GM23338 (cell line): ENCODE data around the gene PPFIBP1.

ENCODE experiments used
- EZH2 ChIP-seq: fragments of 200-600 bp; sonication (generic); IDR thresholded peaks from one replicate; pipeline ENCODE4 v1.8.0; 2017; ENCODE audit warnings: antibody characterized with exemption, mild to moderate bottlenecking, low read depth; ENCODE audit not compliant: unreplicated experiment
- EZH2phosphoT487 ChIP-seq: fragments of 200-600 bp; sonication (generic); IDR thresholded peaks from one replicate; pipeline ENCODE4 v1.8.1; 2018; ENCODE audit warnings: antibody characterized with exemption; ENCODE audit not compliant: unreplicated experiment
- POLR2AphosphoS5 ChIP-seq: IDR thresholded peaks from 2 replicates; pipeline ENCODE4 v1.6.1; 2016; ENCODE audit warnings: antibody characterized with exemption, low read depth
- STAT1 ChIP-seq: IDR thresholded peaks from one replicate; pipeline ENCODE4 v1.6.1; 2016; ENCODE audit warnings: antibody characterized with exemption; ENCODE audit not compliant: unreplicated experiment
- TF ChIP-seq, protein P1 (sequence below), 2 experiments: fragments of 200-600 bp in 1 of 2; sonication (generic) in 1 of 2; conservative IDR thresholded peaks; 2 replicates each; pipeline versions ENCODE4 v1.5.1 to v1.6.1; 2016 to 2017; ENCODE audit warnings: antibody characterized with exemption in 2 of 2, low read depth in 2 of 2, mild to moderate bottlenecking in 2 of 2, moderate library complexity in 1 of 2
- TF ChIP-seq, protein P2 (sequence below): fragments of 250-450 bp; sonication (Bioruptor Pico); IDR thresholded peaks from 2 replicates; pipeline ENCODE4 v1.5.0; 2020; ENCODE audit warnings: mild to moderate bottlenecking, moderate library complexity

DNA sequence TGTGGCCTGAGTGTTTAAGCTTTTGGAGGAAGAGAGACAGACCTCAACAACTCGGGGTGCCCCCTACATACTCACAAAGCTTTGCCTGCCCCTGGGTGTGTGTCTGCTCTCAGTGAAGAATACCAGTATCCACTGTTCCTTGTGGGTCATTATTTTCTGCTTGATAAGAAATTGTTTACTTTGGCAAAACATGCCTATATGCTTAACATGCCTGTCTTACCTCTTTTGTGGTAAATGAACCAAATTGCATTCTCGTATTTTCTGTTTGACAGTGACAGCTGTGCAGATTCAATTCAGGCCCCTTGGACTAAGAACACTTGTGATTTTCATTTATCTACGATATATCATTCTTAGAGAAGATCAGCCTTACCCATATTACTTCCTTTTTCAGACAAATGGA, 121.7 kb downstream of the PPFIBP1 start:
- TF ChIP-seq EZH2phosphoT487: no peak
- TF ChIP-seq, protein P1, sequence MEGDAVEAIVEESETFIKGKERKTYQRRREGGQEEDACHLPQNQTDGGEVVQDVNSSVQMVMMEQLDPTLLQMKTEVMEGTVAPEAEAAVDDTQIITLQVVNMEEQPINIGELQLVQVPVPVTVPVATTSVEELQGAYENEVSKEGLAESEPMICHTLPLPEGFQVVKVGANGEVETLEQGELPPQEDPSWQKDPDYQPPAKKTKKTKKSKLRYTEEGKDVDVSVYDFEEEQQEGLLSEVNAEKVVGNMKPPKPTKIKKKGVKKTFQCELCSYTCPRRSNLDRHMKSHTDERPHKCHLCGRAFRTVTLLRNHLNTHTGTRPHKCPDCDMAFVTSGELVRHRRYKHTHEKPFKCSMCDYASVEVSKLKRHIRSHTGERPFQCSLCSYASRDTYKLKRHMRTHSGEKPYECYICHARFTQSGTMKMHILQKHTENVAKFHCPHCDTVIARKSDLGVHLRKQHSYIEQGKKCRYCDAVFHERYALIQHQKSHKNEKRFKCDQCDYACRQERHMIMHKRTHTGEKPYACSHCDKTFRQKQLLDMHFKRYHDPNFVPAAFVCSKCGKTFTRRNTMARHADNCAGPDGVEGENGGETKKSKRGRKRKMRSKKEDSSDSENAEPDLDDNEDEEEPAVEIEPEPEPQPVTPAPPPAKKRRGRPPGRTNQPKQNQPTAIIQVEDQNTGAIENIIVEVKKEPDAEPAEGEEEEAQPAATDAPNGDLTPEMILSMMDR (conservative IDR thresholded peaks at IDR 0.05; ENCODE audit: low read depth in 2 of 2): no peak
- TF ChIP-seq STAT1: no peak
- no peak for TF ChIP-seq POLR2AphosphoS5
- TF ChIP-seq, protein P2, sequence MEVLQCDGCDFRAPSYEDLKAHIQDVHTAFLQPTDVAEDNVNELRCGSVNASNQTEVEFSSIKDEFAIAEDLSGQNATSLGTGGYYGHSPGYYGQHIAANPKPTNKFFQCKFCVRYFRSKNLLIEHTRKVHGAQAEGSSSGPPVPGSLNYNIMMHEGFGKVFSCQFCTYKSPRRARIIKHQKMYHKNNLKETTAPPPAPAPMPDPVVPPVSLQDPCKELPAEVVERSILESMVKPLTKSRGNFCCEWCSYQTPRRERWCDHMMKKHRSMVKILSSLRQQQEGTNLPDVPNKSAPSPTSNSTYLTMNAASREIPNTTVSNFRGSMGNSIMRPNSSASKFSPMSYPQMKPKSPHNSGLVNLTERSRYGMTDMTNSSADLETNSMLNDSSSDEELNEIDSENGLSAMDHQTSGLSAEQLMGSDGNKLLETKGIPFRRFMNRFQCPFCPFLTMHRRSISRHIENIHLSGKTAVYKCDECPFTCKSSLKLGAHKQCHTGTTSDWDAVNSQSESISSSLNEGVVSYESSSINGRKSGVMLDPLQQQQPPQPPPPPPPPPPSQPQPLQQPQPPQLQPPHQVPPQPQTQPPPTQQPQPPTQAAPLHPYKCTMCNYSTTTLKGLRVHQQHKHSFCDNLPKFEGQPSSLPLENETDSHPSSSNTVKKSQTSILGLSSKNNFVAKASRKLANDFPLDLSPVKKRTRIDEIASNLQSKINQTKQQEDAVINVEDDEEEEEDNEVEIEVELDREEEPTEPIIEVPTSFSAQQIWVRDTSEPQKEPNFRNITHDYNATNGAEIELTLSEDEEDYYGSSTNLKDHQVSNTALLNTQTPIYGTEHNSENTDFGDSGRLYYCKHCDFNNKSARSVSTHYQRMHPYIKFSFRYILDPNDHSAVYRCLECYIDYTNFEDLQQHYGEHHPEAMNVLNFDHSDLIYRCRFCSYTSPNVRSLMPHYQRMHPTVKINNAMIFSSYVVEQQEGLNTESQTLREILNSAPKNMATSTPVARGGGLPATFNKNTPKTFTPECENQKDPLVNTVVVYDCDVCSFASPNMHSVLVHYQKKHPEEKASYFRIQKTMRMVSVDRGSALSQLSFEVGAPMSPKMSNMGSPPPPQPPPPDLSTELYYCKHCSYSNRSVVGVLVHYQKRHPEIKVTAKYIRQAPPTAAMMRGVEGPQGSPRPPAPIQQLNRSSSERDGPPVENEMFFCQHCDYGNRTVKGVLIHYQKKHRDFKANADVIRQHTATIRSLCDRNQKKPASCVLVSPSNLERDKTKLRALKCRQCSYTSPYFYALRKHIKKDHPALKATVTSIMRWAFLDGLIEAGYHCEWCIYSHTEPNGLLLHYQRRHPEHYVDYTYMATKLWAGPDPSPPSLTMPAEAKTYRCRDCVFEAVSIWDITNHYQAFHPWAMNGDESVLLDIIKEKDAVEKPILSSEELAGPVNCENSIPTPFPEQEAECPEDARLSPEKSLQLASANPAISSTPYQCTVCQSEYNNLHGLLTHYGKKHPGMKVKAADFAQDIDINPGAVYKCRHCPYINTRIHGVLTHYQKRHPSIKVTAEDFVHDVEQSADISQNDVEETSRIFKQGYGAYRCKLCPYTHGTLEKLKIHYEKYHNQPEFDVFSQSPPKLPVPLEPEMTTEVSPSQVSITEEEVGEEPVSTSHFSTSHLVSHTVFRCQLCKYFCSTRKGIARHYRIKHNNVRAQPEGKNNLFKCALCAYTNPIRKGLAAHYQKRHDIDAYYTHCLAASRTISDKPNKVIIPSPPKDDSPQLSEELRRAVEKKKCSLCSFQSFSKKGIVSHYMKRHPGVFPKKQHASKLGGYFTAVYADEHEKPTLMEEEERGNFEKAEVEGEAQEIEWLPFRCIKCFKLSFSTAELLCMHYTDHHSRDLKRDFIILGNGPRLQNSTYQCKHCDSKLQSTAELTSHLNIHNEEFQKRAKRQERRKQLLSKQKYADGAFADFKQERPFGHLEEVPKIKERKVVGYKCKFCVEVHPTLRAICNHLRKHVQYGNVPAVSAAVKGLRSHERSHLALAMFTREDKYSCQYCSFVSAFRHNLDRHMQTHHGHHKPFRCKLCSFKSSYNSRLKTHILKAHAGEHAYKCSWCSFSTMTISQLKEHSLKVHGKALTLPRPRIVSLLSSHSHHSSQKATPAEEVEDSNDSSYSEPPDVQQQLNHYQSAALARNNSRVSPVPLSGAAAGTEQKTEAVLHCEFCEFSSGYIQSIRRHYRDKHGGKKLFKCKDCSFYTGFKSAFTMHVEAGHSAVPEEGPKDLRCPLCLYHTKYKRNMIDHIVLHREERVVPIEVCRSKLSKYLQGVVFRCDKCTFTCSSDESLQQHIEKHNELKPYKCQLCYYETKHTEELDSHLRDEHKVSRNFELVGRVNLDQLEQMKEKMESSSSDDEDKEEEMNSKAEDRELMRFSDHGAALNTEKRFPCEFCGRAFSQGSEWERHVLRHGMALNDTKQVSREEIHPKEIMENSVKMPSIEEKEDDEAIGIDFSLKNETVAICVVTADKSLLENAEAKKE (CRISPR knock-in tag): no peak
- TF ChIP-seq EZH2: no peak
